ENCODE measurements around the gene GSTT2B.
"Not testable (repeated sequence)": the region's sequence is repeated elsewhere in the genome, so short reads cannot be mapped to it uniquely, and the experiment has no call there.

GSTT2B gene

DNA sequence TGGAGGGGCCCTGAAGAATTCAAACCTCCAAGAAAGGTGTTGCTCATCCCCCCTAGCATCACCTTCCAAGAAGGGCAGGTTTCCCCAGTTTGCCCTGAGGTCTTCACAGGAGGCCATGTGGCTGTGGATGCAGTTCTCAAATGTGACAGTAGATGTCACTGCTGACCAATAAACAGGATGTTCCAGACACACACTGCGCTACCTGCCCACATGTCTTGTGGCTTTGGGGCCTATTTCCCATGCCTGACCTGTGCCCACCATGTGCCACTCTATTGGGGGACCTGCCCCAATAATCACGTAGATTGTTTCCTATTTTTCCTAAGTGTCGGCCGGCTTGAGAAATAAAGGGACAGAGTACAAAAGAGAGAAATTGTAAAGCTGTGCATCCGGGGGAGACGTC is 23.4 kb upstream of the GSTT2B start:
- DNase-seq (ENCODE audit: low read depth in 2 of 2), result no peak

DNA sequence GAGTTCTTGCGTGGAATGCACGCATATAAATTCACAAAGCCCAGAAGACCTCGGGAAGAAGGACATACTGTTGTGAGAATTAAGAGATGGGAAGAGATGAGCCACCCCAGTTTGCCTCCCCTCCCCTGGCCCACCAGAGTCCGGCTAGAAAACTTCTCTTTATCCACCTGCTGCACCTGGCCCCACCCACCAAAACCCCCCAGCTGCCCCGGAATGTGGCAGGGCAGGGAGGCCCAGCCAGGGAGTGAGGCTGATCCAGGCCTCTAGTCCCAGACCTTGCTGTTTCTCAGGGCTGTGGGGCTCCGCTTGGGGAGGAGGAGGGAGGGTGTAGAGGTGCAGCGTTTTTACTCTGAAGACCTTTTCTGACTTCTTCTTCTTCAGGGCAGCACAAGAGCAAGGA is 19.6 kb upstream of the GSTT2B start:
- not testable (repeated sequence) for DNase-seq (ENCODE audit: low read depth in 2 of 2)

DNA sequence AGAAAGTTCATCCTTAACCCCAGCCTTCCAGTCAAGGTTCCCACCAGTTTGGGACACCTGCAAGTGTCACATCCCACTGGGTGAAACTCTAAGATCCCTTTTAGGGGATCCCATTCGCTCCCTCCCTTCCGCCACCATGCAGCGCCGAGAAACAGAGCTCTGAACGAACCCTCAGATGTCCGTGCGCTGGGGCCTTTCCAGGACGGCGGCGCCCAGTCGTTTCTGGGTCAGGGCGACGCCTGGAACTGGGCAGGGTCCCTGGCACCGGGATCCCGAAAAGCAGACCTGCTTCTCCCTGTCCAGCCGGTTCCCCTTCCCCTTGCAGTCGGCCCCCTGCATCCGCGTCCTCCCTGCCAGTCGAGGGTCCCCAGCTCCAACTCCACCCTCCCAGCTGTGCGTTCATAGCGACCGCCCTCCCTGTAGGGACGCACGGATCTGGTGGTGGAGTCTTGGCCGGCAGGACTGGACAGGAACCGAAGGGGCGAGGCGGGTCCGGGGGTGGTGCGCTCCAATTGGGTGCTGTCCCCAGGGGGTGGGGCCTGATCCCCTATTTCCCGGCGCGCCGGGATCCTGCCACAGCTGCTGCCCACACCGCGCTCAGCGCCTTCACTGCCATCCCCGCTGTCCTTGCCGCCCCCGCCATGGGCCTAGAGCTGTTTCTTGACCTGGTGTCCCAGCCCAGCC is 18.7 kb upstream of the GSTT2B start, which contains the start of gene GSTT2:
GSTT2 (plus strand) TSS at position 578 of the 684 bp plus-strand sequence.
- DNase-seq (ENCODE audit: low read depth in 2 of 2), result not testable (repeated sequence)

DNA sequence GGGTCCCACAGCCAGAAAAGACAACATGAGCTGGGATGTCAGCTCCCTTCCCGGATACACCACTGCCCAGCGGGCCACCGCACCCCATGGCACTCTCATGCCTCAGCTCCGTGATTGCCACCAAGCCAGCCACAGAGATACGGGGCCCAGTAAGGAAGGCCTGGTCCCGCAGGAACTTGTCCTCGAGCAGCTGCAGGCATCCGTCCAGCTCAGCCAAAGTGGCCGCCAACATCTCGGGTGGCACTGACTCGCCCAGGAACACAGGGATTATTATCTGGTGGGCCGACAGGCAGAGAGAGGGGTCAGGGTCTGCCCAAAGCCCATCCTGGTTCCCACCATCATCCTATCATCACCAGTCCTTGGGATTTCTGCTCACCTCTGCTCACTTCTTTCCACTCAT is 16.3 kb upstream of the GSTT2B start:
- not testable (repeated sequence) for DNase-seq (ENCODE audit: low read depth in 2 of 2)

DNA sequence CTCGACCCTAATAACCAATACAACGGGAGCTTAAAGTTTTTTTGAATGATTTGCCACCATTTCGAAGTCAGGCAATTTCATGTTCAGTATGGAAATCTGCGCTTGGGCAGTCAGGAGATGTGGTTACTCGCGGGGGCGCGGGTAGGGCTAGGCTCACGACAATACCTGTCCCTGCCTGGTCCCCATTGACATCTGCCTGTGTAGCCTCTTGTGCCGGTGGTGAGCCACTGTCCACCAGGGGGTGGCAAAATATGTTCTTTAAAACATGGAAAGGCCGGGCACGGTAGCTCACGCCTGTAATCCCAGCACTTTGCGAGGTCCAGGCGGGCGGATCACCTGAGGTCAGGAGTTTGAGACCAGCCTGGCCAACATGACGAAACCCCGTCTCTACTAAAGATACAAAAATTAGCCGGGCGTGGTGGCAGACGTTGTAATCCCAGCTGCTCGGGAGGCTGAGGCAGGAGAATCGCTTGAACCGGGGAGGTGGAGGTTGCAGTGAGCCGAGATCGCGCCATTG is 13.9 kb upstream of the GSTT2B start:
- DNase-seq (ENCODE audit: low read depth in 2 of 2), result not testable (repeated sequence)

DNA sequence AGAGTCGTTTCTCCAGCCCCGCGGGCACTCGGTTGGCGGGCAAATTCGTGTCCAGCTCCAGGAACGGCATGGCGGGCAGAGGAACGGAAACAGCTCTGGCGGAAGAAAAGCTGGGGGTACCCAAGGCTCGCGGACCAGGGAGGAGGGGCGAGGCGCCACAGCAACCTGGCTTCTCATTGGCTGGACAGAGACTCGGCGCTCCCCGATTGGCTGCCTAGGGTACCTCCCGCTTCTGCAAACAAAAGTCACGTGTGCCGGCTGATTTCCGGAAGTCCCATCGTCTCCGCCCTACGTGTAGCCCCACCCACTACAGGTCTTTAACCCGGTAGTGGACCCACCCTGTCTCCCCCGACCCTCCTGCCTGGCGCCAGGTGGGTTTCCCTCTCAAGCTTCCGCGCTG is 13.3 kb upstream of the GSTT2B start, which contains the start of gene DDT:
DDT (minus strand) TSS at position 97 of the 400 bp plus-strand sequence; CDS start at position 70, 27 bp downstream.
- DNase-seq (ENCODE audit: low read depth in 2 of 2), result not testable (repeated sequence)

DNA sequence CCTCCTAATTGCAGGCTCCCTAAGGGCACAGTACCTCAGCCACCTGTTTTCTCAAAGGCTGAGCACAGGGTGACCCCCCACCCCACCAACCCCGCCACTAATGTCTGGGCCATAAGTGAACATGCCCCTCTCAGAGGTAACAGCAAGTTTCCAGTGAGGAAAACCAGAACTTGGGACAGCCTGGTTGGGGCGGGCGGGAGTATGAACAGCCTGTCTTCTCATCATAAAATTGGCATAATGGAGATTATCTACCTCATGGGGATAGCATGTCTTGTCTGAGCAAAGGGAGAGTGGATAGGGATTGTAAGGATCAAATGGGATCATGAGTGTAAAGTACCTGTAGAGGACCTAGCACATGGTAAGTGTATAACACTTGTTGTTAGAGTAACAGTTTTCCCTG is 10.9 kb upstream of the GSTT2B start:
- DNase-seq (ENCODE audit: low read depth in 2 of 2), result not testable (repeated sequence)

DNA sequence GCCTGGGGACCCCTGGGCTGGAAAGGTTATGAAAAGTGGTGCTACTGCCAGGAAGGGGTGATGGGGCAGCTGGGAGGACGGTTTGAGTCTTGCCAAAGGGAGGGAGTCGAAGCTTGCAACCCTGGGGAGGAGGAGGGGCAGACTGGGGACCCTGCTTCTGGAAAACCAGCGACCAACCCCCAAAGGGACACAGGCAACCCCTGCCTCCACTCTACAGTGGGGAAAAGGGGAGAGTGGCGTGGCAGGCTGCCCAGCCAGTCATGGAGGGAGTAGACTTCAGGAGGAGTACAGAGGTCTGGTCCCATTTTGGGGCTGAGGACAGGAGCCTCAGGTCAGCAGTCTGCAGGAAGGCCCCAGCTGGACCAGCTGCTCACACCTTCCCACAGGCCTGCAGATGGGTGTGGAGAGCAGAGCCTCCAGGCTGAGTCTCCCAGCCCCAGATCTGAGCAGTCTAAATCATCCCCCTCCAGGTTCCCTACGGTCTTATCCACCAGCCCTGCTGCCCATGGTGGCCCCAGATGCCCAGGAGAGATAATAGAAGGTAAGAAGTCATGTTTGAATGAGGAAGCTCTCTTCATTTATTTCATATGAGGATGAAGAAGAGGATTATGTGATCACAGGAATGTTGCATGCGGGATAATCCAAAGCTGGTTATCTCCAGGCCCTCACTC is 10.0 kb upstream of the GSTT2B start:
- no peak for DNase-seq (ENCODE audit: low read depth in 2 of 2)

DNA sequence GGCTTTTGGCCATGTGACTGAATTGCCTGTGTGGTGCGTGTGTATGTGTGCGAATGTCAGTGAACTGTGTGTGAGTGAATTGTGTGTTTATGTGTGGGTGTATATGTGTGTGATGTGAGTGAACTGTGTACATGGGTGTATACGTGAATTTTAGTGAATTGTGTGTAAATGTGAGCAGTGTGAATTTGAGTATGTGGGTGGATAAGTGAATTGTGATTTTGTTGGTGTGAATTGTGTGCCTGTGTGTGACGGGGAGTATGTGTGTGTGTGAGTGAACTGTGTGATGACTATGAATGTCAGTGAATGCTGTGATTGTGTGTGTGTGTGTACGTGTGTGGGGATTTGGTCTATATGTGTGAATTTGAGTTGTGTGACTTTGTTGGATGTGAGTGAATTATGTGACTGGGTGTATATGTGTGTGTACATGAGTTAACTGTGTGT is 9.2 kb upstream of the GSTT2B start:
- no peak for DNase-seq (ENCODE audit: low read depth in 2 of 2)

DNA sequence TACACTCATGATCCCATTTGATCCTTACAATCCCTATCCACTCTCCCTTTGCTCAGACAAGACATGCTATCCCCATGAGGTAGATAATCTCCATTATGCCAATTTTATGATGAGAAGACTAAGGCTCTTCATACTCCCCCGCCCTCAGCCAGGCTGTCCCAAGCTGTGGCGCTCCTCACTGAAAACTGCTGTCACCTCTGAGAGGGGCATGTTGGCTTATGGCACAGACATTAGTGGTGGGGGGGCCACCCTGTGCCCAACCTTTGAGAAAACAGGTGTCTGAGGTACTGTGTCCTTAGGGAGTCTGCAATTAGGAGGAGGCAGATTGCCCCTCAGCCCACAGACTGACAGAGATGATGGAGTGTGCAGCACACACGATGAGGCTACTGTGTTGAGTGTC is 8.1 kb upstream of the GSTT2B start:
- DNase-seq (ENCODE audit: low read depth in 2 of 2), result no peak

DNA sequence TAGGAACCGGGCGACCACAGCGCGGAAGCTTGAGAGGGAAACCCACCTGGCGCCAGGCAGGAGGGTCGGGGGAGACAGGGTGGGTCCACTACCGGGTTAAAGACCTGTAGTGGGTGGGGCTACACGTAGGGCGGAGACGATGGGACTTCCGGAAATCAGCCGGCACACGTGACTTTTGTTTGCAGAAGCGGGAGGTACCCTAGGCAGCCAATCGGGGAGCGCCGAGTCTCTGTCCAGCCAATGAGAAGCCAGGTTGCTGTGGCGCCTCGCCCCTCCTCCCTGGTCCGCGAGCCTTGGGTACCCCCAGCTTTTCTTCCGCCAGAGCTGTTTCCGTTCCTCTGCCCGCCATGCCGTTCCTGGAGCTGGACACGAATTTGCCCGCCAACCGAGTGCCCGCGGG is 5.6 kb upstream of the GSTT2B start, which contains the start of gene DDTL:
DDTL (plus strand) TSS at position 321 of the 400 bp plus-strand sequence; CDS start at position 348, 27 bp downstream.
- not testable (repeated sequence) for DNase-seq (ENCODE audit: low read depth in 2 of 2)

DNA sequence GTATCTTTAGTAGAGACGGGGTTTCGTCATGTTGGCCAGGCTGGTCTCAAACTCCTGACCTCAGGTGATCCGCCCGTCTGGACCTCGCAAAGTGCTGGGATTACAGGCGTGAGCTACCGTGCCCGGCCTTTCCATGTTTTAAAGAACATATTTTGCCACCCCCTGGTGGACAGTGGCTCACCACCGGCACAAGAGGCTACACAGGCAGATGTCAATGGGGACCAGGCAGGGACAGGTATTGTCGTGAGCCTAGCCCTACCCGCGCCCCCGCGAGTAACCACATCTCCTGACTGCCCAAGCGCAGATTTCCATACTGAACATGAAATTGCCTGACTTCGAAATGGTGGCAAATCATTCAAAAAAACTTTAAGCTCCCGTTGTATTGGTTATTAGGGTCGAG is 5.1 kb upstream of the GSTT2B start:
- not testable (repeated sequence) for DNase-seq (ENCODE audit: low read depth in 2 of 2)

DNA sequence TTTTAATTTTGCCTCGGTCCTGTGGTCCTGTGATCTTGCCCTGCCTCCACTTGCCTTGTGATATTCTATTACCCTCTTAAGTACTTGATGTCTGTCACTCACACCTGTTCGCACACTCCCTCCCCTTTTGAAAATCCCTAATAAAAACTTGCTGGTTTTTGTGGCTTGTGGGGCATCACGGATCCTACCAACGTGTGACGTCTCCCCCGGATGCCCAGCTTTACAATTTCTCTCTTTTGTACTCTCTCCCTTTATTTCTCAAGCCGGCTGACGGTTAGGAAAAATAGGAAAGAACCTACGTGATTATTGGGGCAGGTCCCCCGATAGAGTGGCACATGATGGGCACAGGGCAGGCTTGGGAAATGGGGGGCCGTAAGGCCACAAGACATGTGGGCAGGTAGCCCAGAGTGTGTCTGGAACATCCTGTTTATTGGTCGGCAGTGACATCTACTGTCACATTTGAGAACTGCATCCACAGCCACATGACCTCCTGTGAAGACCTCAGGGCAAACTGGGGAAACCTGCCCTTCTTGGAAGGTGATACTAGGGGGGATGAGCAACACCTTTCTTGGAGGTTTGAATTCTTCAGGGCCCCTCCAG is 4.6 kb downstream of the GSTT2B start:
- DNase-seq (ENCODE audit: low read depth in 2 of 2), result peak; percentile 41 to 68

DNA sequence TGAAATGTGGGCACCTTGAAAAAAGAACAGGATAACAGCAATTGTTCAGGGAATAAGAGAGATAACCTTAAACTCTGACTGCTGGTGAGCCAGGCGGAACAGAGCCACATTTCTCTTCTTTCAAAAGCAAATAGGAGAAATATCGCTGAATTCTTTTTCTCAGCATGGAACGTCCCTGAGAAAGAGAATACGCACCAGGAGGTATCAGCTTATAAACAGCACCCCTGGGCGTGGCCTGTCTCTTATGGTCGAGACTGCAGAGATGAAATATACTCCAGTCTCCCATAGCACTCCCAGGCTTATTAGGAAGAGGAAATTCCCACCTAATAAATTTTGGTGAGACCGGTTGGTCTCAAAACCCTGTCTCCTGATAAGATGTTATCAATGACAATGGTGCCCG is 5.1 kb downstream of the GSTT2B start:
- not testable (repeated sequence) for DNase-seq (ENCODE audit: low read depth in 2 of 2)

DNA sequence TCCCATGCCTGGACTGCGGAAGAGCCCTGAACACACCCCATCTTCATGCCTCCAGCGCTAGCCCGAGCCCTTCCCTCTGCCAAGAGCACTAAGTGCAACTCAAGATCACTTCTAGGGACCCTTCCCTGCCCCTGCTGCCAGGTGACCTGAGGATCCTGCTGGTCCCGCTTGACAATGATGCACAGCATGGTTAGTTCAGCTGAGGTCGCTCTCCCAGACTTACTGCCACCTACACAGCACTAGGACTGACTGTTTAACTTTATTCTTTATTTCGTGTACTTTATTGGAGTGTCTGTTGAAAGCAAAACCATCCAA is 6.0 kb downstream of the GSTT2B start:
- DNase-seq (ENCODE audit: low read depth in 2 of 2), result not testable (repeated sequence)

DNA sequence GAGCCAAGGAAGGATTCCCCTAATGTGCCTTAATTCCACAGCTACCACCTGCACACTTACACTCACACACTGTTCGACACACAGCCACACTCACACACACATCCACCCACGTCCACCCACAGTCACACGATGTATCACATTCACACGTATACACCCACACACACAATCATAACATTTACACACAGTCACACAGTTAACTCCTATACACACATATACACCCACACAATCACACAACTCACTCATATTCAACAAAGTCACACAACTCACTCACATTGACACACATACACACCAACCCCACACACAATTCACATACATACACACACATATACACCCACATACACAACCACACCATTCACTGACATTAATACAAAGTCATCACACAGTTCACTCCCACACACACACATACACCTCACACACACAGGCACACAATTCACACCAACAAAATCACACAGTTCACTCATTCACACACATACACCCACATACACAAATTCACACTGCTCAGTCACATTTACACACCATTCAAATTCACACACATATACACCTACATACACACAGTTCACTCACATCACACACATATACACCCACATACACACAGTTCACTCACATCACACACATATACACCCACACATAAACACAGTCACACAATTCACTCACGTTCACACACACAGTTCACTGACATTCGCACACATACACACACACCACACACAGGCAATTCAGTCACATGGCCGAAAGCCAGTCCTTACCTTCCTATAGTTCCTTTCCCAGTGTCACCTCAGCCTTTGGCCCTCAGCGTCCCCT is 6.6 kb downstream of the GSTT2B start:
- not testable (repeated sequence) for DNase-seq (ENCODE audit: low read depth in 2 of 2)

DNA sequence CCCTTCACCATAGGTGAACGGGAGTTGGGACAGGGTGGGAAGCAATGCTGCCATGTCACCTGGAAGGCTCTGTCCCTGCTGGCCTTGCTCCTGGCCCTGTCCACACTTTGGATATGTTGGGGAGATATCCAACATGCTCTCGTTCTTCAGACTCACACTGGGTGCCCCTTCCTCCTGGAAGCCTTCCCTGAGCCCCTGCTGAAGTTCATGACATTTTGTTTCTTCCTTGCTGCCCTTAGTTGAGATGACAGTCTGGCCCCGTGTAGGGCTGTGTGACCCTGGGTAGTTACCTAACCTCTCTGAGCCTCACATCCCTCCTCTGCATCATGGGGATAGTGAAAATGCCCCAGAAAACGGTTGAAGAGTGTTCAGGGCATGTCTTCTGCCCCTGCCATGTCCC is 7.5 kb downstream of the GSTT2B start:
- not testable (repeated sequence) for DNase-seq (ENCODE audit: low read depth in 2 of 2)

DNA sequence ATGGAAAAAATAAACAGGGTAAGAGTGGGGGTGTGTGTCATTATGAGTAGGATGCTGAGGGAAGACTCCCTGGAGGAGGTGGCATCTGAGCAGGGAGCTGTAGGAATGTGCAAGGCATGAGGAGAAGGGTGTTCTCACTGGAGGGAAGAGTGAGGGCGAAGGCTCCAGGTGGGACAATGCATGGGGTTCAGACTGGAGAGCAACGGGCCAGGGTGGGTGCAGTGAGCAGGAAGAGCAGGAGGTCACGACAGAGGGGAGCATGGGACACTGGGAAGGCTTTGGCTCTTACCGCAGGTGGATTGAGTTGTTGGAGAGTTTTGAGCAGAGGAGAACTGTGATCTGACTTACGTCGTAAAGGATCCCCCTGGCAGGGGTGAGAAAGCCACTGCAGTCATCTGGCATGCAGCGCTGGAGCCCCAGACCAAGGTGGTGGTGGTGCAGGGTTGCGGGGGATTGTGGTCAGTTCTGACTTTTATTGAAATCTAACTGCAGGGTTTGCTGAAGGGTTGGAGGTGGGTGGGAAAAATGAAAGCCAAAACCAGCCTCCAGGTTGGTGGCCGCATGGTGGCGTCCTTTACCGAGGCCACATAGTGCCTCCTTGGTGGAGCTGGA is 8.1 kb downstream of the GSTT2B start:
- DNase-seq (ENCODE audit: low read depth in 2 of 2), result not testable (repeated sequence)

DNA sequence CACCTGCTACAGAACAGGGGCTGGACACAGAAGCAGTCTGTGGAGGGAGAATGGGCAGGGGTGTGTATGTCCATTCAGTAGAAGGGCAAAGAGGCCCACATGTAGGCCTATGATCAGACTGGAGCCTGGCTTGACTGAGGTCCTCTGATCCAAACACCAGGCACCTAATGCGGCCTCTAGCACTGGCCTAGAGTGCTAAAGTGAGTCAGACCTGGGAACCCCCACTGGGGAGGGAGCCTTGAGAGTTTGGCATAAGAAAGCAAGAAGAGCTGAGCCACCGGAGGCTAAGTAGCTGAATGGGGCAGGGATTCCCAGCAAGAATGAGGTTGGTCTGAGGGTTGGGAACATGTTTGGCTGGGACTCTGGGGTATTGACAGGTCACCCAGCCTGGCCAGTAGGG is 9.6 kb downstream of the GSTT2B start:
- not testable (repeated sequence) for DNase-seq (ENCODE audit: low read depth in 2 of 2)

DNA sequence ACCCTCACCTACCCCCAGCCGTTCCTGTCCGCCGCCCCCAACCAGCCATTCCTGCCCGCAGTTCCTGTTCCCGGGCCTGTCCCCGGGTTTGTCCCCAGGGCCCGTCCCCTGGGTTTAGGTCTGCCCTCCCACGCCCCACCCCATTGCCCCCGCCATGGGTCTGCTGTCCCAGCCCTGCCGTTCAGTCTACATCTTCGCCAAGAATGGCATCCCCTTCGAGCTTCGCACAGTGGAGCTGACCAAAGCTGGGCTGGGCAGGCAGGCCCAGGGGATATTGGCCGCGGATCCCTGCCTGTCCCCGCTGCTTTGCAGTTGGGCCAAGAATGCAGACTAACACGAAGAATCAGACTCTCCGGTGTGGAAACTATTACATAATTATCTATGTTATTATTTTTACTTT is 11.2 kb downstream of the GSTT2B start:
- not testable (repeated sequence) for DNase-seq (ENCODE audit: low read depth in 2 of 2)

DNA sequence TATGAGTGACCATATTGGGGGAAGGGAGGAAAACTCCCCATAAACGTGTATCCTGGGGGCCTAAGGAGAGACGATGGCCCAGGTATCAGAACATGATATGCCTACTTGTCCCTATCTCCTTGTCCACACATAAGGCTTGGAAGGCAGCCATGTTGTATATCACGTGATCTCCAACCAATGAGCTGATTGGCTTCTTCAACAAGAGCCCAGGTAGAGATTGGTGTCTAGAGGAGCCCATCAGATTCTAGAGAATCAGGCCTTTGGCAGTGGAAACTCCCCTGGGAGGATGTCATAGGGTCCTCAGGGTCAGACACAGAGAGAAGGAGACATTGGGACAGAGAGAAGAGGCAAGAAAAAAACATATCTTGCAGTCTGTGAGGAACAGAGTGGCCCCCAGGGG is 13.6 kb downstream of the GSTT2B start:
- not testable (repeated sequence) for DNase-seq (ENCODE audit: low read depth in 2 of 2)

Data from stimulated activated CD4-positive, alpha-beta T cell treated with anti-CD3 and anti-CD28 coated beads, Interleukin-15, amount 100 ng/mL, for 48 hours (primary cell).